PFSK-1 (cell line): ENCODE measurements around the gene ZNF664.

Experiments used
- POLR2AphosphoS5 ChIP-seq: IDR thresholded peaks from 2 replicates; pipeline ENCODE4 v1.6.1; 2012; ENCODE audit warnings: low read depth, mild to moderate bottlenecking, control low read depth, low read length, moderate library complexity
- REST ChIP-seq, 2 experiments: IDR thresholded peaks; 2 replicates each; pipeline versions ENCODE4 v1.6.1 to v1.8.0; 2011 to 2012; ENCODE audit warnings: low read depth in 2 of 2, low read length in 2 of 2, control low read depth in 1 of 2, inconsistent platforms in 1 of 2, mild to moderate bottlenecking in 1 of 2, moderate library complexity in 1 of 2; ENCODE audit not compliant: insufficient read depth in 1 of 2
- SIN3A ChIP-seq: IDR thresholded peaks from 2 replicates; pipeline ENCODE4 v1.6.1; 2012; ENCODE audit warnings: mild to moderate bottlenecking, low read length, moderate library complexity, borderline replicate concordance; ENCODE audit not compliant: insufficient read depth
- TAF1 ChIP-seq: IDR thresholded peaks from 2 replicates; pipeline ENCODE4 v1.6.1; 2012; ENCODE audit warnings: low read length, control low read depth, borderline replicate concordance; ENCODE audit not compliant: insufficient read depth

- TF ChIP-seq POLR2AphosphoS5: no peak
- no peak for TF ChIP-seq SIN3A
- TF ChIP-seq TAF1: no peak
- no peak for TF ChIP-seq REST (IDR thresholded peaks at IDR 0.05; ENCODE audit: insufficient read depth in 1 of 2, low read depth in 2 of 2, low read length in 2 of 2)
Measured at GRCh38 chr12:123971449-123971769, 1.6 kb upstream of the ZNF664 start.
